Left colon (tissue), 2 donors: Measurements from ENCODE around the gene KANSL1. TPM values are rescaled to one million over a fixed set of nuclear protein-coding genes. Genes with fewer than 3 reads are reported as not detected.
A peak's percentile ranks its signal among the peaks of the same experiment; 100 is the strongest.

ENCODE experiments used
- ATAC-seq: fragments of 200-7000 bp; cut with Tn5 transposase; one replicate; pipeline ENCODE4 v1.9.1; 2020; ENCODE audit warnings: mild to moderate bottlenecking, moderate library complexity
- DNase-seq, 2 donors: peaks; one replicate each; pipeline ENCODE4 v3.0.0-alpha.2; 2020
- intact Hi-C, 2 donors: fragments of 100-400 bp; cut with DNase I in 1 of 2; cut with micrococcal nuclease in 1 of 2; formaldehyde crosslinking; loops; one replicate each; pipeline versions ENCODE4 v1.11.2 to v1.14.0; 2022; cut with DNase I, micrococcal nuclease
- total RNA-seq, 2 donors: library from RNA; stranded (reverse); fragmentation: NEBNext Ultra II Directional; extraction: Animal tissue kit (Norgen Biotek cat#: 25700); gene quantifications; one replicate each; pipeline ENCODE4 v1.2.1, GENCODE V29; 2021
- donor health status: DM: no; HTN: no; CAD: no.
- donor health status: DM: yes; HTN: yes; CAD: no.

Gene KANSL1
- total RNA-seq, 2 donors from 2014 or later = 79.4 to 81.9 TPM

DNA sequence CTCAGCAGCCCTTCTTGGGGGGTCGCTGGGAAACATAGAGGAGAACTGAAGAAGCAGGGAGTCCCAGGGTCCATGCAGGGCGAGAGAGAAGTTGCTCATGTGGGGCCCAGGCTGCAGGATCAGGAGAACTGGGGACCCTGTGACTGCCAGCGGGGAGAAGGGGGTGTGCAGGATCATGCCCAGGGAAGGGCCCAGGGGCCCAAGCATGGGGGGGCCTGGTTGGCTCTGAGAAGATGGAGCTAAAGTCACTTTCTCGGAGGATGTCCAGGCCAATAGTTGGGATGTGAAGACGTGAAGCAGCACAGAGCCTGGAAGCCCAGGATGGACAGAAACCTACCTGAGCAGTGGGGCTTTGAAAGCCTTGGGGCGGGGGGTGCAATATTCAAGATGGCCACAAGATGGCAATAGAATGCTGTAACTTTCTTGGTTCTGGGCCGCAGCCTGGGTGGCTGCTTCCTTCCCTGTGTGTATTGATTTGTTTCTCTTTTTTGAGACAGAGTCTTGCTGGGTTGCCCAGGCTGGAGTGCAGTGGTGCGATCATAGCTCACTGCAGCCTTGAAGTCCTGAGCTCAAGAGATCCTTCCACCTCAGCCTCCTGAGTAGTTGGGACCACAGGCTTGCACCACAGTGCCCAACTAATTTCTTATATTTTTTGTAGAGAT is 190.8 kb downstream of the KANSL1 start:
- peak; percentile 38 to 78 for DNase-seq
- peak; percentile 62 for ATAC-seq
- intact Hi-C loops = loop anchor here in 1 of 2 donors (5.0 to 10.0 kb wide), 2 partner anchors 210 to 282 kb away; no protein-coding TSS in a partner anchor

DNA sequence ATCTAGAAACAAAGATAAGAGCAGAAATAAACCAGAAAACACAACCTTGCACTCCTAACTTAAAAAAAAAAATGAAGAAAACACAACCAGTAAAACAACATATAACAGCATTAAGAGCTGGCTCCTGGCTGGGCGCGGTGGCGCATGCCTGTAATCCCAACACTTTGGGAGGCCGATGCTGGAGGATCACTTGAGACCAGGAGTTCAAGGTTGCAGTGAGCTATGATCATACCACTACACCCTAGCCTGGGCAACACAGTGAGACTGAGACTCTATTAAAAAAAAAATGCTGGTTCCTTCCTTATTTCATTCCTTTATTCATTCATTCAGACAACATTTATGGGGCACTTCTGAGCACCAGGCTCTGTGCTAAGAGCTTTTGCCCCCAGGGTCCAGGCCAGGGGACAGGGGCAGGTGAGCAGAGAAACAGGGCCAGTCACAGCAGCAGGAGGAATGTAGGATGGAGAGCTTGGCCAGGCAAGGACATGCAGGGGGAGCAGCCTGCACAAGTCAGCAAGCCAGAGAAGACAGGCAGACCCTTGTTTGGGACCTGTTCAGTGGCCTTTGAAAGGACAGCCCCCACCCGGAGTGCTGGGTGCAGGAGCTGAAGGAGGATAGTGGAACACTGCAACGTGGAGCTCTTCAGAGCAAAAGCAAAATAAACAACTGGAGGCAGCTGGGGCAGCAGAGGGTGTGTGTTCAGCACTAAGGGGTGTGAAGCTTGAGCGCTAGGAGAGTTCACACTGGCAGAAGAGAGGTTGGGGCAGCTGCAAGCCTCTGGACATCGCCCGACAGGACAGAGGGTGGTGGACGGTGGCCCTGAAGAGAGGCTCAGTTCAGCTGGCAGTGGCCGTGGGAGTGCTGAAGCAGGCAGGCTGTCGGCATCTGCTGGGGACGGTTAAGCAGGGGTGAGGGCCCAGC is 191.6 kb downstream of the KANSL1 start:
- ATAC-seq (no peak), DNase-seq (no peak)
- intact Hi-C loops = loop anchor here in 1 of 2 donors (5.0 to 10.0 kb wide), 2 partner anchors 211 to 283 kb away; no protein-coding TSS in a partner anchor

DNA sequence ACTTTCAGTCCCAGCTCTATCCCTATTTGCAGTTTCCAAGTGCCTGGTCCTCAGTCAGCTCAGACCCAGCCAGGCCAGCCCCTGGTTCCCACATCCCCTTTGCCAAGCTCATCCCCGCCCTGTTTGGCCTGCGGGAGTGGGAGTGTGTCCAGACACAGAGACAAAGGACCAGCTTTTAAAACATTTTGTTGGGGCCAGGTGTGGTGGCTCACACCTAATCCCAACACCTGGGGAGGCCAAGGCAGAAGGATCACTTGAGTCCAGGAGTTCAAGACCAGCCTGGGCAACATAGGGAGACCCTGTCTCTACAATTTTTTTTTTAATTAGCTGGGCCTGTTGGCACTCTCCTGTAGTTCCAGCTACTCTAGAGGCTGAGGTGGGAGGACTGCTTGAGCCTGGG is 192.5 kb downstream of the KANSL1 start:
- DNase-seq (no peak), ATAC-seq (no peak)
- intact Hi-C loops = loop anchor here in 1 of 2 donors (5.0 to 10.0 kb wide), 2 partner anchors 212 to 284 kb away; no protein-coding TSS in a partner anchor

DNA sequence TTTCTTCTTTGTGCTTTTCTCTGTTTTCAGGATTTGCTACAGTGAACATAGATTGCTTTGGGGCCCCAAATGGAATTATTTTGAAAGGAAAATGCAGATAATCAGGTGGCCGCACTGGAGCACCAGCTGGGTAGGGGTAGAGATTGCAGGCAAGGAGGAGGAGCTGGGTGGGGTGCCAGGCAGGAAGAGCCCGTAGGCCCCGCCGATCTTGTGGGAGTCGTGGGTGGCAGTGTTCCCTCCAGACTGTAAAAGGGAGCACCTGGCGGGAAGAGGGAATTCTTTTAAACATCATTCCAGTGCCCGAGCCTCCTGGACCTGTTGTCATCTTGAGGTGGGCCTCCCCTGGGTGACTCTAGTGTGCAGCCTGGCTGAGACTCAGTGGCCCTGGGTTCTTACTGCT is 192.9 kb downstream of the KANSL1 start:
- DNase-seq (no peak), ATAC-seq (no peak)
- intact Hi-C loops = loop anchor here in 1 of 2 donors (5.0 to 10.0 kb wide), 2 partner anchors 212 to 285 kb away; no protein-coding TSS in a partner anchor

DNA sequence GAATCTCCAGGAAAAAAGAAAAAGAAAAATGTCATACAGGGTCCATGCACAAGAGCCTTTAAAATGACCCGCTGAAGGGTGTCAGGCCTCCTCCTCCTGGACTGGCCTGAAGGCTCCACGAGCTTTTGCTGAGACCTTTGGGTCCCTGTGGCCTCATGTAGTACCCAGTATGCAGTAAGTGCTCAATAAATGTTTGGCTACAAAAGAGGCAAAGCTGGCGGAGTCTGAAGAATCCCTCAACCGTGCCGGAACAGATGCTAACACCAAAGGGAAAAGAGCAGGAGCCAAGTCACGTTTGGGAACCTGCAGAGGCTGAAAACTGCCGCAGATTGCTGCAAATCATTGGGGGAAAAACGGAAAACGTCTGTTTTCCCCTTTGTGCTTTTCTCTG is 193.3 kb downstream of the KANSL1 start:
- intact Hi-C loops = loop anchor here in 1 of 2 donors (5.0 to 10.0 kb wide), 2 partner anchors 212 to 285 kb away; no protein-coding TSS in a partner anchor
- no peak for ATAC-seq

DNA sequence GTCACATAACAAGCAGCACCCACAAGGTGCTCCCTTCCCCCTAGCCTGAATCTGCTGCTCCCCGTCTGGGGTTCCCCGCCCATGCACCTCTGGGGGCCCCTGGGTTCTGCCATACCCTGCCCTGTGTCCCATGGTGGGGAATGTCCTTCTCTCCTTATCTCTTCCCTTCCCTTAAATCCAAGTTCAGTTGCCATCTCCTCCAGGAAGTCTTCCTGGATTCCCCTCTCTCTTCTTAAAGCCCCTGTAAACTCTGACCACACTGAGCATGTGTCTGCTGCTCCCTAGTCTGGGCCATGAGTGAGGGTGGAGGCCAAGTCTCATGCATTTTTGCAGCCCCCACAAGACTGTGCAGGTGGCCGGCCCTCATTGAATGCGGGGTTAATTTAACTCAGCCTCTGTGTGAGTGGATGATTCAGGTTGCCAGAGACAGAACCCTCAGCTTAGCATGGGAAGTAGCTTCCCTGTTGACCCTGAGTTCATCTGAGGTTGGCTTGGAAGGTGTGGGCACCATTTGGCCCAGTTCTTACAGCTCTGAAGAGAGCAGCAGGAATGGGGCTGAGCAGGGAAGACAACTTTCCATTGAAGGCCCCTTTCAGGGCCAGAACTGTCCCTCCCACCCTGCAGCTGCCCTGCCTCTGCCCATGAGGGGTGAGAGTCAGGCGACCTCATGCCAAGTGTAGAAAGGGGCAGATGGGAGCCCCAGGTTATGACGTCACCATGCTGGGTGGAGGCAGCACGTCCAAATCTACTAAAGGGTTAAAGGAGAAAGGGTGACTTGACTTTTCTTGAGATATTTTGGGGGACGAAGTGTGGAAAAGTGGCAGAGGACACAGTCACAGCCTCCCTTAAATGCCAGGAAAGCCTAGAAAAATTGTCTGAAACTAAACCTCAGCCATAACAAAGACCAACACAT is 194.0 kb downstream of the KANSL1 start, which contains the start of gene STH:
Gene STH (plus strand): TSS at position 264 of the 913 bp plus-strand sequence. CDS start 30 bp downstream, at position 294.
- intact Hi-C loops = no loop called here
- no peak for ATAC-seq
- no peak for DNase-seq

More for the DNA sequence above, 193.3 kb downstream of the KANSL1 start:
- no peak for DNase-seq

DNA sequence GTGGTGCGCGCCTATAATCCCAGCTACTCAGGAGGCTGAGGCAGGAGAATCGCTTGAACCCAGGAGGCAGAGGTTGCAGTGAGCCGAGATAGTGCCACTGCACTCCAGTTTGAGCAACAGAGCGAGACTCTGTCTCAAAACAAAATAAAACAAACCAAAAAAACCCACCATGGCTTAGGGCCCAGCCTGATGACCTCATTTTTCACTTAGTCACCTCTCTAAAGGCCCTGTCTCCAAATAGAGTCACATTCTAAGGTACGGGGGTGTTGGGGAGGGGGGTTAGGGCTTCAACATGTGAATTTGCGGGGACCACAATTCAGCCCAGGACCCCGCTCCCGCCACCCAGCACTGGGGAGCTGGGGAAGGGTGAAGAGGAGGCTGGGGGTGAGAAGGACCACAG is 195.6 kb downstream of the KANSL1 start:
- no peak for ATAC-seq
- intact Hi-C loops = no loop called here
- no peak for DNase-seq

DNA sequence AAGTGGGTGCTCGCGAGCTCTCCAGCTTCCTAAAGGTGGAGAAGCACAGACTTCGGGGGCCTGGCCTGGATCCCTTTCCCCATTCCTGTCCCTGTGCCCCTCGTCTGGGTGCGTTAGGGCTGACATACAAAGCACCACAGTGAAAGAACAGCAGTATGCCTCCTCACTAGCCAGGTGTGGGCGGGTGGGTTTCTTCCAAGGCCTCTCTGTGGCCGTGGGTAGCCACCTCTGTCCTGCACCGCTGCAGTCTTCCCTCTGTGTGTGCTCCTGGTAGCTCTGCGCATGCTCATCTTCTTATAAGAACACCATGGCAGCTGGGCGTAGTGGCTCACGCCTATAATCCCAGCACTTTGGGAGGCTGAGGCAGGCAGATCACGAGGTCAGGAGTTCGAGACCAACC is 196.1 kb downstream of the KANSL1 start:
- intact Hi-C loops = no loop called here
- ATAC-seq (no peak), DNase-seq (no peak)

DNA sequence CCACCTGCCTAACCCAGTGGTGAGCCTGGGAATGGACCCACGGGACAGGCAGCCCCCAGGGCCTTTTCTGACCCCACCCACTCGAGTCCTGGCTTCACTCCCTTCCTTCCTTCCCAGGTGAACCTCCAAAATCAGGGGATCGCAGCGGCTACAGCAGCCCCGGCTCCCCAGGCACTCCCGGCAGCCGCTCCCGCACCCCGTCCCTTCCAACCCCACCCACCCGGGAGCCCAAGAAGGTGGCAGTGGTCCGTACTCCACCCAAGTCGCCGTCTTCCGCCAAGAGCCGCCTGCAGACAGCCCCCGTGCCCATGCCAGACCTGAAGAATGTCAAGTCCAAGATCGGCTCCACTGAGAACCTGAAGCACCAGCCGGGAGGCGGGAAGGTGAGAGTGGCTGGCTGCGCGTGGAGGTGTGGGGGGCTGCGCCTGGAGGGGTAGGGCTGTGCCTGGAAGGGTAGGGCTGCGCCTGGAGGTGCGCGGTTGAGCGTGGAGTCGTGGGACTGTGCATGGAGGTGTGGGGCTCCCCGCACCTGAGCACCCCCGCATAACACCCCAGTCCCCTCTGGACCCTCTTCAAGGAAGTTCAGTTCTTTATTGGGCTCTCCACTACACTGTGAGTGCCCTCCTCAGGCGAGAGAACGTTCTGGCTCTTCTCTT is 196.8 kb downstream of the KANSL1 start:
- no peak for DNase-seq
- intact Hi-C loops = no loop called here
- no peak for ATAC-seq

DNA sequence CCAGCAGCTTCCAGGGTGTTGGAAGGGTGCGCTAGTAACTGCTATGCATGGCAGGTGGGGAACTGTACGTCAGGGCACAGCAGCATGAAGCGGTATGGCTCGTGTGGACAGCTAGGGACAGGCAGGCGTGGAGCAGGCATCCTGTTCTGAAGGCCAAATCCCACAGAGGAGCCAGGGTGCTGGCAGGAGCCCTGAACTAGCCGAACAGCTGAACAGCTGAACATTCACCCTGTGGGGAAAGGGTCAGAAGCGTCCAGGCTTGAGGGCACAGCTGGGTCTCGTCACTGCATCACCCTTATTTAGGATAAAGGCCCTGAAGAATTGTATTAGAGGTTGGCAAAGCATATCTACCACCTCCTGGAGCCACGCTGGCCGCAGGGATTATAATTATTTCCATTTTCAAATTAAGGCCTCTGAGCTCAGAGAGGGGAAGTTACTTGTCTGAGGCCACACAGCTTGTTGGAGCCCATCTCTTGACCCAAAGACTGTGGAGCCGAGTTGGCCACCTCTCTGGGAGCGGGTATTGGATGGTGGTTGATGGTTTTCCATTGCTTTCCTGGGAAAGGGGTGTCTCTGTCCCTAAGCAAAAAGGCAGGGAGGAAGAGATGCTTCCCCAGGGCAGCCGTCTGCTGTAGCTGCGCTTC is 197.5 kb downstream of the KANSL1 start:
- no peak for ATAC-seq
- intact Hi-C loops = no loop called here

DNA sequence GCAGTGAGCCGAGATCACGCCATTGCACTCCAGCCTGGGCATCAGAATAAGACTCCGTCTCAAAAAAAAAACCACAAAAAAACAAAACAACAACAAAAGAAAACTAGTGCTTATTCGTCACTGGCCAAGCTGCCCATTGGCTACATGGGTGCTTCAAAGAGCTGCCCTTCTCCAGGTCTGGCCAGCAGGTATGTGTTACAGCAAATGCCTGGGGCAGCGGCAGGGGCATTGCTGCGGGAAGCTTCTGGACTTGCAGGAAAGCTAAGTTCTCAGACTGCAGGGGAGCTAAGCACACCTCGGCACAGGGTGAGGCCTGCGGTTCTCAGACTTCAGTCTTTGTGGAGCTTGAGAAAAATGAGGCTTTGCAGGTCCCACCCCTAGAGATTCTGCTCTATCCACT is 198.2 kb downstream of the KANSL1 start:
- ATAC-seq (no peak), DNase-seq (no peak)
- intact Hi-C loops = no loop called here

More for the DNA sequence above, 197.5 kb downstream of the KANSL1 start:
- no peak for DNase-seq

DNA sequence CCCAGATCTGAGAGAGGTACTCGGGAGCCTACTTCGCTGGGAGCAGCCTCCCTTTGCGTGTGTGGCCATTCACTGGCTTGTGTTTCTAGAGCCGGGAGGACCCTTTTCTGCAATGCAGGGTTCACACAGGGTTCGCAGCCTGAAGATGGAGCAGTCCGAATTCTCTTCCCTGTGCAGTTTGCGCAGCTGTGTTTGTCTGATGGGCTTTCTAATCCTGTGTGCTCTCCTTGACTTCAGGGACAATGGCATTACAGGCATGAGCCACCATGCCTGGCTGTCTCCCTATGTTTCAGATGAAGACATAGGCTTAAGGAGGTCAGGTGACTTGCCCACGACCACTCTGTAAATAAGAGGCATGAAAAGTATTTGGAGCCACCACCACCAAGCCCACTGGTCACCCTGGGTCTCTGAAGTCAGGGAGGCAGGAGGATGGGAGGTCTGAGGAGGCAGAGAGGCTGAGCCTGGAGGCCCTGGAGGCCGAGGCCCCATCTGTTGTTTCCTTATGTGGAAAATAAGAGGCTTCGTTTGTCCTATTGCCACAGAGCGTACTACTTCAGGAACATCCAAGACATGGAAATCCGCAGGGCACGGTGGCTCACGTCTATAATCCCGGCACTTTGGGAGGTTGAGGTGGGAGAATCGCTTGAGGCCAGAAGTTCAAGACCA is 199.1 kb downstream of the KANSL1 start:
- intact Hi-C loops = no loop called here
- DNase-seq = no peak
- ATAC-seq = no peak

DNA sequence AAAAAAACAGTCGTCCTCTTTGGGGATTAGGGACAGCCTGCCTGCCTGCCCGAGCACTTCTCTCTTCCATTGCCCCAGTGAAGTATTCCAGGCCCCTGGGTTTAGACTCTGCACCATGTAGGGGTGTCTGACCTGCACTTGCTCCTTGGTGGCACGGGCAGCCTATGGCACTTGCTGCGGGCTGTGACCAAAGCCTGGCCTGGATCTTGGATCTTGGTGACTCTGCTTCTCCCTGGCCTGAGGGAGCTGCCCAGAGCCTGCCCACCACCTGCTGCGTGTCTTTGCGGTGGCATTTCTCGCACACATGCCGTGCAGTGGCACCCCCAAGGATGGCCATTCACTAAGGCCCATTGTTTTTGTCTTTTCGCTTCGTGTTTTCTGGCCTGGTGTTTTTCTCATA is 200.3 kb downstream of the KANSL1 start:
- DNase-seq (no peak), ATAC-seq (no peak)
- intact Hi-C loops = no loop called here

DNA sequence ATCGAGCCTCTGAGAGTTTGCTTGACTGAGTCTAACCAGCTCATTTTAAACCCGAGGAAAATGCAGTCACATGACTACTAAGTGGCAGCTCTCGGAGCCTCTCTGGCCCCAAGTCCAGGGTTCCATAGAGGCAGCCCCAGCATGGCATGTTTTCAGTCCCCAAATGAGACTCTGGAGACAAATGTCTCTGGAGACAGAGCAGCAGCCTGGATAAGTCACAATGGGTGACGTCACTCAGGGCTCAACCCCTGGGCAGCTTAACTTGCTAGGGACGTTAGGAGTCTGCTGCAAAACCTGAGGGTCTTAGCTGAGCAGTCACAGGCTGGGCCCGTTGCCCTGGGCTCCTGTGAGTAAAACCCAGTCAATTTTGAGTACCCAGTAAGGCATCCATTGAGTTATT is 201.1 kb downstream of the KANSL1 start:
- intact Hi-C loops = no loop called here
- ATAC-seq = no peak
- no peak for DNase-seq

DNA sequence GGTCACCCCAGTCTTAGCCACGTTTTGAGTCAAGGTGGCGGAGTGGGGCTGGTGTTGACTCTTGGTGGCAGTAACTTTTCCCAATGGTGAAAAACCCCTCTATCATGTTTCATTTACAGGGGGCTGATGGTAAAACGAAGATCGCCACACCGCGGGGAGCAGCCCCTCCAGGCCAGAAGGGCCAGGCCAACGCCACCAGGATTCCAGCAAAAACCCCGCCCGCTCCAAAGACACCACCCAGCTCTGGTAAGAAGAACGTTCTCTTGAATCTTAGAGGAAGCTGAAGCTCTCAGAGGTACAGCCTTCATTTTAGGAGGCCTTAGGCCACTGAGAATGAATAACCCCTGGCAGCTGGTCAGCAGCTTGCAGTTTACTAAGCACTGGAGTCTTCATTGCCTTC is 201.9 kb downstream of the KANSL1 start:
- intact Hi-C loops = no loop called here
- DNase-seq = no peak
- ATAC-seq = no peak

DNA sequence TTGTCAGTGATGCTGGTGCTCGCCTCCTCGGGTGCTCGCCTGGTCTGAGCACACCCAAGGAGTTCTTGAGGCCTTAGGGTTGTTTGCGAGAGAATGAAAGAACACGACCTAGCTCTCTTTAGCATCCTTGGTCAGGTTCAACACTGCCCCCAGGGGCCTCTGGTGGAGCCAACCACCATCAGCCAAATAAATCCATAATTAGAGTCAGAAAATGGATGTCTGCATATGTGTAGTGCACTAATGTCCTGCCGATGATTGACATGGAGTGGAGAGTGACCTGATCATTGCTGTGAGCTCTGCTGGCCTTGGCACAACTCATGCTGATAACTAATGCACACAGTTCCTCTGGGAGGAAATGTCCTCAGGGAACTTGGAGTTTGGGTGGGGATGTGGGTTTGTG is 202.3 kb downstream of the KANSL1 start:
- ATAC-seq (no peak), DNase-seq (no peak)
- intact Hi-C loops = no loop called here

DNA sequence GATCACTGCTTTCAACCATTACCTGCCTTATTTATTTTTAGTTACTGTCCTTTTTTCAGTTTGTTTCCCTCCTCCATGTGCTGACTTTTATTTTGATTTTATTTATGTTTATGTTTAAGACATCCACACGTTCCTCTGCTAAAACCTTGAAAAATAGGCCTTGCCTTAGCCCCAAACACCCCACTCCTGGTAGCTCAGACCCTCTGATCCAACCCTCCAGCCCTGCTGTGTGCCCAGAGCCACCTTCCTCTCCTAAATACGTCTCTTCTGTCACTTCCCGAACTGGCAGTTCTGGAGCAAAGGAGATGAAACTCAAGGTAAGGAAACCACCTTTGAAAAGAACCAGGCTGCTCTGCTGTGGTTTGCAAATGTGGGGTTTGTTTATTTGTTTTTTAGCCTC is 203.5 kb downstream of the KANSL1 start:
- DNase-seq = no peak
- ATAC-seq = no peak
- intact Hi-C loops = no loop called here
